HEK293 (cell line): Measurements from ENCODE around the gene SLC28A3.

Source experiments
- YY1 ChIP-seq: fragments of 450-650 bp; formaldehyde crosslinking; IDR thresholded peaks from 2 replicates; pipeline ENCODE4 v1.5.1; 2018; ENCODE audit warnings: missing biosample characterization, missing genetic modification characterization
- ZNF24 ChIP-seq: fragments of 450-650 bp; formaldehyde crosslinking; IDR thresholded peaks from 2 replicates; pipeline ENCODE4 v1.5.1; 2016; ENCODE audit warnings: missing biosample characterization, missing genetic modification characterization
- ZNF596 ChIP-seq: fragments of 450-650 bp; IDR thresholded peaks from 2 replicates; pipeline ENCODE4 v1.5.0; 2018; ENCODE audit warnings: missing biosample characterization, mild to moderate bottlenecking, missing genetic modification characterization, moderate library complexity
- ZNF768 ChIP-seq: fragments of 450-650 bp; formaldehyde crosslinking; IDR thresholded peaks from 2 replicates; pipeline ENCODE4 v1.5.1; 2018; ENCODE audit warnings: missing biosample characterization, mild to moderate bottlenecking, missing genetic modification characterization
- ZNF785 ChIP-seq: fragments of 450-650 bp; formaldehyde crosslinking; IDR thresholded peaks from 2 replicates; pipeline ENCODE4 v1.5.1; 2016; ENCODE audit warnings: missing biosample characterization, missing genetic modification characterization
- TF ChIP-seq, protein P1 (sequence below): fragments of 450-650 bp; formaldehyde crosslinking; IDR thresholded peaks from 2 replicates; pipeline ENCODE4 v1.5.1; 2016; ENCODE audit warnings: missing biosample characterization, missing genetic modification characterization
- TF ChIP-seq, protein P2 (sequence below): fragments of 450-650 bp; formaldehyde crosslinking; IDR thresholded peaks from 2 replicates; pipeline ENCODE4 v1.5.1; 2016; ENCODE audit warnings: missing biosample characterization, missing genetic modification characterization
- TF ChIP-seq, protein P3 (sequence below): fragments of 450-650 bp; formaldehyde crosslinking; IDR thresholded peaks from 2 replicates; pipeline ENCODE4 v1.5.1; 2016; ENCODE audit warnings: missing biosample characterization, missing genetic modification characterization, low read depth
- TF ChIP-seq, protein P4 (sequence below): fragments of 450-650 bp; formaldehyde crosslinking; IDR thresholded peaks from 2 replicates; pipeline ENCODE4 v1.5.1; 2016; ENCODE audit warnings: missing biosample characterization, missing genetic modification characterization
- TF ChIP-seq, protein P5 (sequence below): fragments of 450-650 bp; formaldehyde crosslinking; conservative IDR thresholded peaks from 2 replicates; pipeline ENCODE4 v1.5.1; 2016; ENCODE audit warnings: low read depth, missing biosample characterization, missing genetic modification characterization
- TF ChIP-seq, protein P6 (sequence below): fragments of 450-650 bp; formaldehyde crosslinking; IDR thresholded peaks from 2 replicates; pipeline ENCODE4 v1.5.1; 2016; ENCODE audit warnings: missing biosample characterization, missing genetic modification characterization

DNA sequence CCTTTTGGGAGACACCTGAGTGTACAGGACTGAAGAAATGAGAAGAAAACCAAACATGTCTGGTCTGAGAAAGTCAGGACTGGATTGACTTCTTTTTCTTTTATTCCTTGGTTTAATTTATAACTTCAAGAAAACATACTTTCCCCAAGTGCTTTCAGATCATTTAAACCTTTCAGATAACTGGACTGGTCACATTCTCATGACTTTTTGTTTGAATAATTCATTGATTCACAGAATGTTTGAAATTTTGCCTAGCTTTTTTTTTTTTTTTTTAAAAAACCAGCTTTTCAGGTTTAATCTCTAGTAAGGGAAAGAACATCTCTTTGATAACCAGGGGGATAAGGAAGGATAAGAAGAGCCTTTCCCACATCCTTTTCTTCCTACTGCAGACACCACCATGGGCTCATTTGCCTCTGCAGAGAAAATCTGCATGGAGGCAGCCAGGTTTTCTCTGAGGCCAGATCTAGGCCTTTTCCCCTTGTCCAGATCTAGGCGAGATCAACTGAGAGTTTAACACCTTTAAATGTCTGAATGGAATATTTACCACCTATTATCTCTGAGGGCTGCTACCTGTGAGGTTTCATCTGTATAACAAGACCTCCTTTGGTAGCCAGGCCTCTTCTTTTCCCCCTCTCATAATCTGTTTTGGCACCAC is 45.0 kb upstream of the SLC28A3 start:
- TF ChIP-seq, protein P1, sequence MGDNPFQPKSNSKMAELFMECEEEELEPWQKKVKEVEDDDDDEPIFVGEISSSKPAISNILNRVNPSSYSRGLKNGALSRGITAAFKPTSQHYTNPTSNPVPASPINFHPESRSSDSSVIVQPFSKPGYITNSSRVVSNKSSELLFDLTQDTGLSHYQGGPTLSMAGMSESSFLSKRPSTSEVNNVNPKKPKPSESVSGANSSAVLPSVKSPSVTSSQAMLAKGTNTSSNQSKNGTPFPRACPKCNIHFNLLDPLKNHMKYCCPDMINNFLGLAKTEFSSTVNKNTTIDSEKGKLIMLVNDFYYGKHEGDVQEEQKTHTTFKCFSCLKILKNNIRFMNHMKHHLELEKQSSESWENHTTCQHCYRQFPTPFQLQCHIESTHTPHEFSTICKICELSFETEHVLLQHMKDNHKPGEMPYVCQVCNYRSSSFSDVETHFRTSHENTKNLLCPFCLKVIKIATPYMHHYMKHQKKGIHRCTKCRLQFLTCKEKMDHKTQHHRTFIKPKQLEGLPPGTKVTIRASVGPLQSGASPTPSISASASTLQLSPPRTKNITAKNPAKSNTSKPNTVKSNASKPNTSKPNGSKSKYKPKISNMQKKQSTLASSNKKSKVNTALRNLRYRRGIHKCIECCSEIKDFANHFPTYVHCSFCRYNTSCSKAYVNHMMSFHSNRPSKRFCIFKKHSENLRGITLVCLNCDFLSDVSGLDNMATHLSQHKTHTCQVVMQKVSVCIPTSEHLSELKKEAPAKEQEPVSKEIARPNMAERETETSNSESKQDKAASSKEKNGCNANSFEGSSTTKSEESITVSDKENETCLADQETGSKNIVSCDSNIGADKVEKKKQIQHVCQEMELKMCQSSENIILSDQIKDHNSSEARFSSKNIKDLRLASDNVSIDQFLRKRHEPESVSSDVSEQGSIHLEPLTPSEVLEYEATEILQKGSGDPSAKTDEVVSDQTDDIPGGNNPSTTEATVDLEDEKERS (tag by site-specific recombination) = no peak
- TF ChIP-seq, protein P2, sequence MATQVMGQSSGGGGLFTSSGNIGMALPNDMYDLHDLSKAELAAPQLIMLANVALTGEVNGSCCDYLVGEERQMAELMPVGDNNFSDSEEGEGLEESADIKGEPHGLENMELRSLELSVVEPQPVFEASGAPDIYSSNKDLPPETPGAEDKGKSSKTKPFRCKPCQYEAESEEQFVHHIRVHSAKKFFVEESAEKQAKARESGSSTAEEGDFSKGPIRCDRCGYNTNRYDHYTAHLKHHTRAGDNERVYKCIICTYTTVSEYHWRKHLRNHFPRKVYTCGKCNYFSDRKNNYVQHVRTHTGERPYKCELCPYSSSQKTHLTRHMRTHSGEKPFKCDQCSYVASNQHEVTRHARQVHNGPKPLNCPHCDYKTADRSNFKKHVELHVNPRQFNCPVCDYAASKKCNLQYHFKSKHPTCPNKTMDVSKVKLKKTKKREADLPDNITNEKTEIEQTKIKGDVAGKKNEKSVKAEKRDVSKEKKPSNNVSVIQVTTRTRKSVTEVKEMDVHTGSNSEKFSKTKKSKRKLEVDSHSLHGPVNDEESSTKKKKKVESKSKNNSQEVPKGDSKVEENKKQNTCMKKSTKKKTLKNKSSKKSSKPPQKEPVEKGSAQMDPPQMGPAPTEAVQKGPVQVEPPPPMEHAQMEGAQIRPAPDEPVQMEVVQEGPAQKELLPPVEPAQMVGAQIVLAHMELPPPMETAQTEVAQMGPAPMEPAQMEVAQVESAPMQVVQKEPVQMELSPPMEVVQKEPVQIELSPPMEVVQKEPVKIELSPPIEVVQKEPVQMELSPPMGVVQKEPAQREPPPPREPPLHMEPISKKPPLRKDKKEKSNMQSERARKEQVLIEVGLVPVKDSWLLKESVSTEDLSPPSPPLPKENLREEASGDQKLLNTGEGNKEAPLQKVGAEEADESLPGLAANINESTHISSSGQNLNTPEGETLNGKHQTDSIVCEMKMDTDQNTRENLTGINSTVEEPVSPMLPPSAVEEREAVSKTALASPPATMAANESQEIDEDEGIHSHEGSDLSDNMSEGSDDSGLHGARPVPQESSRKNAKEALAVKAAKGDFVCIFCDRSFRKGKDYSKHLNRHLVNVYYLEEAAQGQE (tag by site-specific recombination) = no peak
- TF ChIP-seq, protein P3, sequence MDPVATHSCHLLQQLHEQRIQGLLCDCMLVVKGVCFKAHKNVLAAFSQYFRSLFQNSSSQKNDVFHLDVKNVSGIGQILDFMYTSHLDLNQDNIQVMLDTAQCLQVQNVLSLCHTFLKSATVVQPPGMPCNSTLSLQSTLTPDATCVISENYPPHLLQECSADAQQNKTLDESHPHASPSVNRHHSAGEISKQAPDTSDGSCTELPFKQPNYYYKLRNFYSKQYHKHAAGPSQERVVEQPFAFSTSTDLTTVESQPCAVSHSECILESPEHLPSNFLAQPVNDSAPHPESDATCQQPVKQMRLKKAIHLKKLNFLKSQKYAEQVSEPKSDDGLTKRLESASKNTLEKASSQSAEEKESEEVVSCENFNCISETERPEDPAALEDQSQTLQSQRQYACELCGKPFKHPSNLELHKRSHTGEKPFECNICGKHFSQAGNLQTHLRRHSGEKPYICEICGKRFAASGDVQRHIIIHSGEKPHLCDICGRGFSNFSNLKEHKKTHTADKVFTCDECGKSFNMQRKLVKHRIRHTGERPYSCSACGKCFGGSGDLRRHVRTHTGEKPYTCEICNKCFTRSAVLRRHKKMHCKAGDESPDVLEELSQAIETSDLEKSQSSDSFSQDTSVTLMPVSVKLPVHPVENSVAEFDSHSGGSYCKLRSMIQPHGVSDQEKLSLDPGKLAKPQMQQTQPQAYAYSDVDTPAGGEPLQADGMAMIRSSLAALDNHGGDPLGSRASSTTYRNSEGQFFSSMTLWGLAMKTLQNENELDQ (tag by site-specific recombination) = no peak
- TF ChIP-seq YY1 (tag by site-specific recombination) (no peak), ZNF596 (no peak), ZNF24 (tag by site-specific recombination) (no peak), ZNF768 (tag by site-specific recombination) (no peak), ZNF785 (tag by site-specific recombination) (no peak)
- TF ChIP-seq, protein P4, sequence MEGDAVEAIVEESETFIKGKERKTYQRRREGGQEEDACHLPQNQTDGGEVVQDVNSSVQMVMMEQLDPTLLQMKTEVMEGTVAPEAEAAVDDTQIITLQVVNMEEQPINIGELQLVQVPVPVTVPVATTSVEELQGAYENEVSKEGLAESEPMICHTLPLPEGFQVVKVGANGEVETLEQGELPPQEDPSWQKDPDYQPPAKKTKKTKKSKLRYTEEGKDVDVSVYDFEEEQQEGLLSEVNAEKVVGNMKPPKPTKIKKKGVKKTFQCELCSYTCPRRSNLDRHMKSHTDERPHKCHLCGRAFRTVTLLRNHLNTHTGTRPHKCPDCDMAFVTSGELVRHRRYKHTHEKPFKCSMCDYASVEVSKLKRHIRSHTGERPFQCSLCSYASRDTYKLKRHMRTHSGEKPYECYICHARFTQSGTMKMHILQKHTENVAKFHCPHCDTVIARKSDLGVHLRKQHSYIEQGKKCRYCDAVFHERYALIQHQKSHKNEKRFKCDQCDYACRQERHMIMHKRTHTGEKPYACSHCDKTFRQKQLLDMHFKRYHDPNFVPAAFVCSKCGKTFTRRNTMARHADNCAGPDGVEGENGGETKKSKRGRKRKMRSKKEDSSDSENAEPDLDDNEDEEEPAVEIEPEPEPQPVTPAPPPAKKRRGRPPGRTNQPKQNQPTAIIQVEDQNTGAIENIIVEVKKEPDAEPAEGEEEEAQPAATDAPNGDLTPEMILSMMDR (tag by site-specific recombination) = no peak
- TF ChIP-seq, protein P5, sequence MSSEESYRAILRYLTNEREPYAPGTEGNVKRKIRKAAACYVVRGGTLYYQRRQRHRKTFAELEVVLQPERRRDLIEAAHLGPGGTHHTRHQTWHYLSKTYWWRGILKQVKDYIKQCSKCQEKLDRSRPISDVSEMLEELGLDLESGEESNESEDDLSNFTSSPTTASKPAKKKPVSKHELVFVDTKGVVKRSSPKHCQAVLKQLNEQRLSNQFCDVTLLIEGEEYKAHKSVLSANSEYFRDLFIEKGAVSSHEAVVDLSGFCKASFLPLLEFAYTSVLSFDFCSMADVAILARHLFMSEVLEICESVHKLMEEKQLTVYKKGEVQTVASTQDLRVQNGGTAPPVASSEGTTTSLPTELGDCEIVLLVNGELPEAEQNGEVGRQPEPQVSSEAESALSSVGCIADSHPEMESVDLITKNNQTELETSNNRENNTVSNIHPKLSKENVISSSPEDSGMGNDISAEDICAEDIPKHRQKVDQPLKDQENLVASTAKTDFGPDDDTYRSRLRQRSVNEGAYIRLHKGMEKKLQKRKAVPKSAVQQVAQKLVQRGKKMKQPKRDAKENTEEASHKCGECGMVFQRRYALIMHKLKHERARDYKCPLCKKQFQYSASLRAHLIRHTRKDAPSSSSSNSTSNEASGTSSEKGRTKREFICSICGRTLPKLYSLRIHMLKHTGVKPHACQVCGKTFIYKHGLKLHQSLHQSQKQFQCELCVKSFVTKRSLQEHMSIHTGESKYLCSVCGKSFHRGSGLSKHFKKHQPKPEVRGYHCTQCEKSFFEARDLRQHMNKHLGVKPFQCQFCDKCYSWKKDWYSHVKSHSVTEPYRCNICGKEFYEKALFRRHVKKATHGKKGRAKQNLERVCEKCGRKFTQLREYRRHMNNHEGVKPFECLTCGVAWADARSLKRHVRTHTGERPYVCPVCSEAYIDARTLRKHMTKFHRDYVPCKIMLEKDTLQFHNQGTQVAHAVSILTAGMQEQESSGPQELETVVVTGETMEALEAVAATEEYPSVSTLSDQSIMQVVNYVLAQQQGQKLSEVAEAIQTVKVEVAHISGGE = no peak
- TF ChIP-seq, protein P6, sequence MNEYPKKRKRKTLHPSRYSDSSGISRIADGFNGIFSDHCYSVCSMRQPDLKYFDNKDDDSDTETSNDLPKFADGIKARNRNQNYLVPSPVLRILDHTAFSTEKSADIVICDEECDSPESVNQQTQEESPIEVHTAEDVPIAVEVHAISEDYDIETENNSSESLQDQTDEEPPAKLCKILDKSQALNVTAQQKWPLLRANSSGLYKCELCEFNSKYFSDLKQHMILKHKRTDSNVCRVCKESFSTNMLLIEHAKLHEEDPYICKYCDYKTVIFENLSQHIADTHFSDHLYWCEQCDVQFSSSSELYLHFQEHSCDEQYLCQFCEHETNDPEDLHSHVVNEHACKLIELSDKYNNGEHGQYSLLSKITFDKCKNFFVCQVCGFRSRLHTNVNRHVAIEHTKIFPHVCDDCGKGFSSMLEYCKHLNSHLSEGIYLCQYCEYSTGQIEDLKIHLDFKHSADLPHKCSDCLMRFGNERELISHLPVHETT = no peak
